KOPT-K1 (cell line): ENCODE data around the gene TAC4.
"Not testable (repeated sequence)": the region's sequence is repeated elsewhere in the genome, so short reads cannot be mapped to it uniquely, and the experiment has no call there.

Experiments
- H3K27ac ChIP-seq: fragments of 200-600 bp; sonication (generic); 2 replicates; pipeline ENCODE4 v1.5.1; 2016; ENCODE audit warnings: antibody characterized with exemption, mild to moderate bottlenecking, low read depth, low read length; ENCODE audit not compliant: poor library complexity, severe bottlenecking
- H3K36me3 ChIP-seq: fragments of 200-600 bp; sonication (generic); 2 replicates; pipeline ENCODE4 v1.5.1; 2017; ENCODE audit warnings: antibody characterized with exemption, mild to moderate bottlenecking, low read length, moderate library complexity; ENCODE audit not compliant: insufficient read depth
- H3K9me3 ChIP-seq: fragments of 200-600 bp; sonication (generic); 2 replicates; pipeline ENCODE4 v1.5.1; 2017; ENCODE audit warnings: antibody characterized with exemption, low read length, mild to moderate bottlenecking; ENCODE audit not compliant: insufficient read depth, poor library complexity, severe bottlenecking

The TAC4 gene

DNA sequence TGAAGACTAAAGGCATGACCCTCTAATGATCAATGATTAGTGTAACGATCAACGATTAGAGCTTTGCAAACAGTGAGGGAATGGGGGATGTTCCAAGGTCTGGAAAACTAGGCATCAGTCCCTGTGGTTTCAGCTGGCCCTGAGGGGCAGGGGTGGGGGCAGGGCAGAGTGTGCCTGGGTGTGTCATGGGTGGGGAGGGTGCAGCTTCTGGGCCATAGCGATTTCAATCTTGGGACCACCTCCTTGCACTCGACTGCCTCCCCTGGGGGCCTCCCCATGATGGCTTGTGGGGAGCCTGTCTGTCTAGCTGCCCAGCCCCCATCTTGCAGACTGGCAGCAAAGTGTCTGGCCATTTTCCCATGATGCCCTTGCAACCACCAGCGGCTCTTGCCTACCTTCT lies 8.4 kb downstream of the TAC4 start:
- no peaks in the 10 kb centered on the region for H3K9me3 ChIP-seq
- peaks cover 17% of the 10 kb centered on the region for H3K36me3 ChIP-seq
- no peak overlapping the region for H3K27ac ChIP-seq

DNA sequence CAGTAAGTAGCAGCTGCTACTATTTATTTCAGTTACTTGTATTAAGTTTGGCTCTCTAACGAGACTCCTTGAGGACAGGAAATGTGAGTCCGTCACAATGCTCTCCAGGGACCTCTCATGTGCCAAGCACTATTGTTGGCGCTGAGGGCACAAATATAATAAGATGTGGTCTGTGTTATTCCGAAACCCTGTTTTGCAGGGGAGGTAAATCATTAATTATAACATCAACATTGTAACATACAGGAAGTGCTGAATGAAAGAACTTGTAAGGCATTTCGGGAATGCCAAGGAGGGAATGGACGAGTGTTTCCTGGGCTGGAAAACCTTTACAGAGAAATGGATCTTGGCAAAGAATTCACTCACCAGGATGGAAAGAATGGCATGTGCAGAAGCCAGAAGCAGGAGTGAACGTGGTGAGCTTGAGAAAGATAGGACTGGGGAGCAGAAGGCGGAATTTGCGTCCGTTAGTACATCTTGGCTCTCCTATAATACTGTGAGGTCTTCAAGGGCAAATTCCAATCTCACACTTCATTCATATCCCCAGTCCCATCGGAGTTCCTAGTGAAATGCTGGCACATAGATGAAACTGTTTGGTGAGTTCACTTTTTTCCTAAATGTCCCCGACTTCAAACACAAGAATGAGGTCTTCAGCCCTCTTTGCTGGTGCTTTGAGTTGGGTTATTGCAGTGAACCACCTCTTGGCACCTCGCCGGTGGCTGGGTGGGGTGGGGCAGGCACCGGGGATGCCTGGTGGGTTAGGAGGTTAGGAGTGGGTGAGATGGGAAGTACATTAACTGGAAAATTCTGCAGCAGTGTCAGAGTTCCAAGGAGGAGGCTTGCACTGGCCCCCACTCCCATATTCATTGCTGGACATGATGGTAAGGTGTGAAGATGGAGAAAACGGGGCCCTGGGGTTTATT lies 11.5 kb downstream of the TAC4 start:
- Histone ChIP-seq H3K9me3 (no peaks in the 10 kb centered on the region), H3K36me3 (peaks cover 46% of the 10 kb centered on the region), H3K27ac (no peak overlapping the region)

DNA sequence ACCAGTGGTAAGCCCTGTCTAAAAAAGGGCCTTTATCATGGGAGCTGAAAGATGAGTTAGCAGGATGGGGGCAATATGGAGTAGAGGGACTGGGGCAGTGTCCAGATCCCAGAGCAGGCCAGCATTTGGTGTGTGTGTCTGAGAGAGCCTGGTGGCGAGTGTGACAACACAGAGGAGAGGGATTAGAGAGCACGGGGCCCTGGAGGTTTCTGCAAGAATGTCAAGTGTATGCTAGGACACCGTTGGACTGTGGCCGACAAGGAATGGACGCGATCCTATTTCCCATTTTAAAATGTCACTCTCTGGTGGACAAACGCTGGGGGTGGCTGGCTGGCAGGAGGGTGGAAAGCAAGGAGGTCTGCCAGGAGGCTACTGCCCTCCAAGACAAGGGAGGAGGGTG lies 12.4 kb downstream of the TAC4 start:
- Histone ChIP-seq H3K27ac (no peak overlapping the region), H3K36me3 (peaks cover 55% of the 10 kb centered on the region), H3K9me3 (no peaks in the 10 kb centered on the region)

DNA sequence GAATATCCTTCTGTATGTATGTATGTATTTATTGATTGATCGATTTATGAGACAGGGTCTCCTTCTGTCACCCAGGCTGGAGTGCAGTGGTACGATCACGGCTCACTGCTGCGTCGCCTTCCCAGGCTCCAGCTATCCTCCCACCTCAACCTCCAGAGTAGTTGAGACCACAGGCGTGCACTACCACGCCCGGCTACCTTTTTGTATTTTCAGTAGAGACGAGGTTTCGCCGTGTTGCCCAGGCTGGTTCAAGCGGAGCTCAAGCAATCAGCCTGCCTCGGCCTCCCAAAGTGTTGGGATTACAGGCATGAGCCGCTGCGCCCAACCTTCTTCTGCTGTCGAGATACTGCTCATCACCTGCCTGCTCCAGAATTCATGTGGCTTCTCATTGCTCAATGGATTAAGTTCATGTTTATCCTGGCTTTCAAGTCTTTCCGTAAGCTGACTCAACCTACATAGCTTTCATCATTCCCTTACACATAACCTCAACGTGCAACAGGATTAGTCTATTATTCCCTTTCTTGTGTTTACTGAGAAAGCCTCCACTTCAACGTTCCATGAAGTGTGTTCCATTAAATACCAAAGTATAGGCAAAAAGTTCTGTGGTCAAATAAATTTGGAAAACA lies 13.6 kb downstream of the TAC4 start:
- no peaks in the 10 kb centered on the region for H3K9me3 ChIP-seq
- peaks cover 66% of the 10 kb centered on the region for H3K36me3 ChIP-seq
- no peak overlapping the region for H3K27ac ChIP-seq

DNA sequence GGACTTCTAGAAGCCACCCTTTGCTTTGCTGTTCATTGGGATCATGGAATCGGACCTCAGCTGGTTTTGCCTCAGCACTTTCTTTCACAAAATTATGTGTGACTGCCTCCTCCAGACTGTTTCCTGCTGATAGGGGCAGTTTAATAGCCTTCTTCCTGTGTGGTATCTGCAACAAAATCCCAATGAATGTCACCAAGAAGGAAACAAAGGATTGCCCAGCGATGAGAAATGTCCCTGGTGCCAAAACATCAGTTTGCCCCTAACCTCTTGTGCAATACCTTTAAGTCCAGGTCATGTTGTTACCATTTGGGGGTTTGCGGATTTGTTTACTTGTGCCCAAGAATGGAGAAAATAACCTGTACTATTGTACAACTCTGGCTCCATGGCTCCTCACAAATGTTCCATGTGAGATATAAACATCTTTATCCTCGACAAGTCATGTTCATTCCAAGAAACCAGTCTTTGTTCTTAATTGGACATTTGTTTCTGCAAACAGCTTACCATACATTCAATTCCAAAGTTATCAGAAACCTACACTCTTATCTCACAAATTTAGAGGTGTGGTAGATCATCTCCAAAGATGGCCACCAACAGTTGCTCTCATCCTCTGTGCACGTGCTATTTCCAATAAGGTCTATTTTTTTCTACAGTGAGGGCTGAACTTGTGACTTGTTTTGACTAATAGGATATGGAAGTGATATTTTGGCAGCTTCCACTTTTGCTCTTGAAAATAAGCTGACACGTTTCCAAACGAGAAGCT lies 14.8 kb downstream of the TAC4 start:
- H3K36me3 ChIP-seq = peaks cover 78% of the 10 kb centered on the region
- H3K9me3 ChIP-seq = no peaks in the 10 kb centered on the region
- H3K27ac ChIP-seq = no peak overlapping the region

DNA sequence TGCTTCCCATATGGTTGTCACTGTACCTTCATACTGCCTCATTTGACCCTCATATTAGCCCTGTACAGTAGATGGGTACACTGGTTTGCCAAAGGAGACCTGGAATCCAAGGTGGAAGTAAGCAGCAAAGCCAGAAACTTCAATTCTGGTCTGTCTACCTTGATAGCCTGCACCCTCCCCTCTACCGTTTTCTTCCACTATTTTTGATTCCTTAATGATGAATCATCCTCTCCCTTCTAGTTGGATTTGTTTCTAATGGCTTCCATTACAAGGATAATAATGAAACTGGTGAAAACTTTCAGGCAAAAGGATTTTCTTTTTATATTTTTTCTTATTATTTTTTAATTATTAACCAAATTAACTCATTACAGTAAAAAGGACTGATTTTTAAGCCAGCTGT lies 17.3 kb downstream of the TAC4 start:
- H3K27ac ChIP-seq = no peak overlapping the region
- no peaks in the 10 kb centered on the region for H3K9me3 ChIP-seq
- peaks cover 94% of the 10 kb centered on the region for H3K36me3 ChIP-seq

DNA sequence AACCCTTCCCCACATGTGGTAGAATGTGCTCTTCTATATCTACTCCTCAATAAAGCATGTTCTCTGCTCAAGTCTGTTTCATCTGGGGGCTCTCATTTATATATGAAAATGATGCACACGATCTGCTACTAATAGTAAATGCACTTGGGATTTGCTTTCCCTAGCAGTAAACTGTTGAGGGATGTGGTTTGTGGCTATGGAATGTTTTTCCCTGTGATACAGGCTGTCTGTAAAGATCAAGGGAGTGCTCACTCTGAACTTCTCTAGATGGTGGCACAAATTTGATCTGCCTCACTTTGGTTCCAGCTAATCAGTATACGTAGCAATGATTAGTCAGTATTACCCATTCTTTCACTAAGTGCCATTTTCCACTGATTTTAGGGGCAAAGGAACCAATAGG lies 18.8 kb downstream of the TAC4 start:
- Histone ChIP-seq H3K9me3 (no peaks in the 10 kb centered on the region), H3K27ac (no peak overlapping the region), H3K36me3 (peaks cover 97% of the 10 kb centered on the region)

DNA sequence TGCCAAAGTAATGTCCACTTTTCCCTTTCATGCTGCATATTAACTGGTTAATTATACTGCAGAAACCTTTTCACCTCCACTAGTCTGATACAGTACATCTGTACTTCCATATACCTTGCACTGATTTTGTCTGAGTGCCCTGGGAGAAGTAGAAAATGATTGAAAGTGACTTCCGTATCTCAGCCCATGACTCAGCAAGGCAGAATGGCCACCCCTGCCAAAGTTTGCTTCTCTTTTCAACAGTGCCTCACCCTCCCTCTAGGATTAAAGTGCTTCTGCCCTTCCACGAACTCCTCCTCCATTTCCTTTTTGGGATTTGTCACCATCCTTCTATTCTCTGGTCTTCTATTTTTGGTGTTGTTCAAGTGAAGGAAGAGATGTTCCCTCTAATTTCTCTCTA lies 19.5 kb downstream of the TAC4 start:
- H3K9me3 ChIP-seq, H3K27ac ChIP-seq: not testable (repeated sequence)

DNA sequence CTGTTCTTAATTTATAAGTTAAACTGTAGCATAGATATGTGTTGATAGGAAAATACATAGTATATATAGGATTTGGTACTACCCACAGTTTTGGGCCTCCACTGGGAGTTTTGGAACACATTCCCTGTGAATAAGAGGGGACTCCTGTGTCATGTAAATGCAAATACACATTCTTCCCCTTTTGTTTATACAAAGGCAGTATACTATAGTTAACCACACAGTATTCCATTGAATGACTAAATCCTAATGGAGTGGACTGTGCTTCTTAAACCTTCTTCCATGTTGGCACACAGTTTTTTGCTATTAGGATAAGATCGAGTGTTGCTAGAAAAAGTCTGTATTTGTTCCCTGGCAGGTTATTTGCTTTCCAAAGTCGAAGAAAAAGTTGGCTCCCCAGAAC lies 22.2 kb downstream of the TAC4 start:
- H3K27ac ChIP-seq = no peak overlapping the region
- H3K9me3 ChIP-seq = no peaks in the 10 kb centered on the region
- peaks cover 99% of the 10 kb centered on the region for H3K36me3 ChIP-seq

More for the DNA sequence above, 19.5 kb downstream of the TAC4 start:
- H3K36me3 ChIP-seq = peaks cover 97% of the 10 kb centered on the region

DNA sequence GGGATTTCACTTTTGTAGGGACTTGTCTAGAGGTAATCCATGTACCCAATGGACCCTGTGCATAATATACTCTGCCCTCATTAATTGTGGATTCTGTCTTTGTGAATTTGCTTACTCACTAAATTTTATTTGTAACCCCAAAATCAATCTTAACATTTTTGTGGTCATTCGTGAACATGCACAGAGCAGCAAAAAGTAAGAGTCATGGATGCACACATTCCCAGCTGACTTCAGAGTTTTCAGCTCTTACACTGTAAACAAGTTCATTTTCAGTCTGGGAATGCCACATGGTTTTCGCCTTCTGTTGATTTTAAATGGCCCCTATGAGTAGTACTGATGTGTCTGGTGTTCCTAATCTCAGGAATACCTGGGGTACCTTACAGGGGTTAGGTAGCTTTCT lies 24.3 kb downstream of the TAC4 start:
- Histone ChIP-seq H3K9me3 (no peaks in the 10 kb centered on the region), H3K27ac (no peak overlapping the region), H3K36me3 (peaks cover 100% of the 10 kb centered on the region)

DNA sequence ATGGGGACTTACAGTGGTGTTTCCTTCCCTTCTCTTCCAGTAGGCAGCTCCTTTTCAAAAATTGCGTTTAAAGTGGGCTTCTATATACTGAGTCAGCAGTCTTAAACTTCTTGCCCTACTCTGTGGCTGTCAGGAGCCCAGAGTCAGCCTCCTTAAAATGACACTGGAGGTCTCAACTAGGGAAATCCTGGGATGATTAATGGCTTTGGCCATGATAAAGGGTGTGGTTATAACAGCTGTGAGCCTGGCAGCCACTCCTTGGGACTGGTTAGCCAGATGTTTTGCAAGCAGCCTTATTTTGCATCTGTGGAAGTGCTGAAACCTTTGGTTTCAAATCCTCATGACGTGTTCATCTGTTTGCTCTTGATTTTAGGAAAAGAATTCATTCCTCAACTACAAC lies 25.0 kb downstream of the TAC4 start:
- H3K27ac ChIP-seq = no peak overlapping the region
- H3K36me3 ChIP-seq = peaks cover 98% of the 10 kb centered on the region
- H3K9me3 ChIP-seq = no peaks in the 10 kb centered on the region

DNA sequence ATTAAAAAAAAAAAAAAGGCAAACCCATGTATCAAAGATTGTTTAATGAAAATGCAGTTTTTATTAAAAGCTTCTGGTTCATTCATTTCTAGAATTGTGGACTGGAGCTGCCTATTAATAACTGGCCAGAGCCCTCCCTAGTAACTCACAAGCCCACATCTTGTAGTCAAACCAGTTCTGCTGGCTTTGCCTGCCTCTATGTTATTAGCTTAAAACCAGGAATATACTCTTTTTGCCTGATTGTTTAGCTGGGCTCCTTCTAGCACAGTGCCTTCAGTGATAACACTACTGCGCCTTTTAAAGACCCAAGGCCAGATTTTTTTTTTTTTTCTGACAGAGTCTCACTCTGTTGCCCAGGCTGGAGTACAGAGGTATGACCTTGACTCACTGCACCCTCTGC lies 26.0 kb downstream of the TAC4 start:
- H3K36me3 ChIP-seq = peaks cover 98% of the 10 kb centered on the region
- no peaks in the 10 kb centered on the region for H3K9me3 ChIP-seq
- H3K27ac ChIP-seq = no peak overlapping the region

DNA sequence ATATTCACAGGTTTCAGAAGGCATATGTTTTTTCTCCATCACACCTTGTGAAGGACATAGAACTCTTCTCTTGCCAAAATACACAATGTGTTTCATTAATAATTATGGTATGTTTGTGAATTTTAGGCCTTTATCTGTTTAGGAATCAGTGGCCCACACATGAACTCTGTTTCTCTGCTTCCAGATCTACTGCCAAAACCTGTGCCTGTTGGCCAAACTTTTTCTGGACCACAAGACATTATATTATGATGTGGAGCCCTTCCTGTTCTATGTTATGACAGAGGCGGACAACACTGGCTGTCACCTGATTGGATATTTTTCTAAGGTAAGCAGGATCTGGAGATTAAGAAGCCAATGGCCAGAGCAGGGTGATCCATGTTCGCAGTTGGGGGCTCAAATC lies 26.4 kb downstream of the TAC4 start:
- Histone ChIP-seq H3K27ac (no peak overlapping the region), H3K36me3 (peaks cover 98% of the 10 kb centered on the region), H3K9me3 (no peaks in the 10 kb centered on the region)

DNA sequence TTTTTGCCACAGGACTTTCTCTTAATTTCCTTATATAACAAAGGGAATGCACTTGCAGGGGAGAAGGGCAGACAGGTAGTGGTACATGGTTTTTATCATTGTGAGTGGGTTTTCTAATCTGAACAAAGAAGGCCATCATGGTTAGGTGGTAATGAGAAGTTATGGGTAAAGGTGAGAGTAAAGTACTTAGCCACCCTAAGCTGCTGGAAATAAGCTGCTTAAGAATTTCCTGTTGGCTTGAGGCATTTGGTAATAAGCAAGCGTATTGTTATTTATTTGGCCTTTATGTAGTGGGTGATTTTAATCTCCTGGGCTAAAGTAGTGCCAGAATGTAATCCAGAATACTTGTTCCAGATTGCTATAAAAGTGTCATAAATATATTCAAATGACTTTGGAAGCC lies 27.1 kb downstream of the TAC4 start:
- Histone ChIP-seq H3K36me3 (peaks cover 98% of the 10 kb centered on the region), H3K27ac (no peak overlapping the region), H3K9me3 (no peaks in the 10 kb centered on the region)

DNA sequence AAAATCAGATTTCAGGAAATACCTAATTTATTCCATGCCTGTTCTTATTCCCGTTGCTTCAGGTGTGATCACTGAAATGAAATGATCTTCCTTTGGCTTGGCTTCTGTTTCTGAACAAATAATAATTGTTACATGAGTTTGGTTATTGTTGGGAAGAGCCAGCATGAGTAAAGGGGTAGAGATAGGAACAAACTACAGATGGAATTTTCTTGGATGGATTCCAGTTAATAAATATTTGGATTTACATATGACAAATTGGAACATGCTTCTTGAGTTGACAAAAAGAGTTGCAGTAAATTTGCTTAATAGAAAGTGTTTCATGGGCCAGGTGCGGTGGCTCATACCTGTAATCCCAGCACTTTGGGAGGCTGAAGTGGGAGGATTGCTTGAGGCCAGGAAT lies 28.2 kb downstream of the TAC4 start:
- Histone ChIP-seq H3K36me3 (peaks cover 98% of the 10 kb centered on the region), H3K9me3 (no peaks in the 10 kb centered on the region), H3K27ac (no peak overlapping the region)
